NCI-H446 treated with DMSO at 0.1 percent for 48 hours (cell line): ENCODE results near the gene DOC2B.
"Not testable (repeated sequence)": the region's sequence is repeated elsewhere in the genome, so short reads cannot be mapped to it uniquely, and the experiment has no call there.

Source experiments
- DNase-seq: peaks from one replicate; lab custom pipeline; 2025; lab: John Stamatoyannopoulos, UW

The DOC2B gene

DNA sequence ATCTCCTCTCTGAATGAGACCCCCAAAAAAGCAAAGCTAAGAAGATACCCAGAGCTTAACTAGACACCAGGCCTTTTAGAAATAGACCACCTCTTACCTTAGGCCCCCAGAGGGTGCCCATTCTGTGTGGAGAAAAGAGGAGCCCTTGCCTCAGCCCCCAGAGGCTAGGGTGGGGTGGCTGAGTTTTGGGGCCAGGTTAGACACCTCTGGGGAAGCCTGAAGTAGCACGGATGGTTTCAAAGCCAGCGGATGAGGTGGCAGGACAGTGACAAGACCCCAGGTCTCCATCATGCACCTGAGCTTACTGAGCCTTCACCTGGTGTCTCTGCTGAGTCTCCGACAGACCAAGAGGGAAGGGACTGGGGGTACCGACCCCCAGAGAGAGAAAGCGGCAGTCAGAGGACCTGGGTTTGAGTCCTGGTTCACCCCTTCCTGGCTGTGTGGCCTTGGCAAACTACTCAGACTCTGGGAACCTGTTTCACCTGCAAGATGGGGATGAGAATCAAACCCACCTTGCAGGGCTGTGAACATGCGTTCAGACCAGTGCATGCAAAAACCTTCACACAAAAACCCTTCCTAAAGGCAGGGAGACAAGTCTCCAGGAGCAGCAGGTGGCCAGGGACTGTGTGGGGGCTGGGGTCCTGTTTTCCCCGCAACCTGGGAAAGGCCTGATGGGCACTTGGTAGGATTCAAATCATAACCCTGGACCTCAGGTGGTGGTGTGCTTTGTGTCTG is 36.3 kb downstream of the DOC2B start:
- no peak for DNase-seq

DNA sequence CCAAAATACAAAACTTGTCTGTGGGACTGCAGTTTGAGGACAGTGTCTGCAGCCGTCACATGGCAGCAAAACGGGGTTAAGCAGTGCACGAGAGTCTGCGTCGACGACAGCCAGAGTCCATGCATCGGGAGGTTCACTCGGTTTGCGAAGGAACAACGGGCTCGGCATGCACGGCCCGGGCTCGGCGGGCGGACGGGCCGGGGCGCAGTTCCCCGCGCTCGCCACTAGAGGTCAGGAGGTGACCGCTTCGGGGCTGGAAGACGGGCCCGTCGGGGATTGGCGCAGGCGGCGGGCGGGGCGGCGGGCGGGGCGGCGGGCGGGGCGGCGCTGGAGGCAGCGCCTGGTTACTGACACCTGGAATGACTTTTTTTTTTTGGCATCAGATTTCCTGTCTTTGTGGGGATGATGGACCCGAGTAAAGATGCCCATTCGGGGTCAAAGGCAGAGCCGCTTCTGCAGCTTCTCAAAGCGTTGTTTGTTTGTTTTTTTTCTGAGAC is 37.6 kb downstream of the DOC2B start:
- no peak for DNase-seq

DNA sequence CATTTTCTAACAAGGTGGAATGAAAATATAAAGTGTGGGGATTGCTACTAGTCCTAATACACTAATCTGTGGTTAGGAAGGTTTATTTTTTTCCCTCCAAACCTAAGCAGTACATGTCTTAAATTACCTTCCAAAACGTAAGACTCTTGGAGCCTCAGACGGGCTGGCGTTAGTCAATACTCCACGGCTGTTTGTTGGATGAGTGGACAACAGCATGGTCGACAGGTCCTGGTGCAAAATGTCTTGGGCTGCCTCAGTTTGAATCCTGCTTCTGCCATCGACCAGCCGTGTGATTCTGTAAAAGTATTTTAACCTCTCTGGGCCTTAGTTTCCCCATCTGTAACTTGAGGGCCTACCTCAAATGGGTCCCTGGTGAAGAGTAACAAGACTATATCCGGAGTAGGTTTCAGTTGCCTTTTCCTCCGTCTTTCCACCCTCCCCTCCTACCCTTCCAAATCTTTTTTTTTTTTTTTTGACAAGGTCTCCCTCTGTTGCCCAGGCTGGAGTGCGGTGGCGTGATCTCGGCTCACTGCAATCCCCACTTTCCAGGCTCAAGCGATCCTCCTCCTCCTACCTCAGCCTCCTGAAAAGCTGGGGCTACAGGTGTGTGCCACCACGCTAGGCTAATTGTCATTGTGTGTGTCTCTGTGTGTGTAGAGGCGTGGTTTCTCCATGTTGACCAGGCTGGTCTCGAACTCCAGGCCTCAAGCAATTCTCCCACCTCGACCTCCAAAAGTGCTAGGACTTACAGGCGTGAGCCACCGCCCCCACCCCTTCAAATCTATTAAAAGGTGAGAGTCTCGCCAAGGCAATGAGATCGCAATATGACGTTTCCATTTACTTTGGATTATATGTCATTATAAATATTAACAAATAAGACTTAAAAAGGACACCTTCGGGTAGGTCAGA is 38.3 kb downstream of the DOC2B start:
- no peak for DNase-seq

DNA sequence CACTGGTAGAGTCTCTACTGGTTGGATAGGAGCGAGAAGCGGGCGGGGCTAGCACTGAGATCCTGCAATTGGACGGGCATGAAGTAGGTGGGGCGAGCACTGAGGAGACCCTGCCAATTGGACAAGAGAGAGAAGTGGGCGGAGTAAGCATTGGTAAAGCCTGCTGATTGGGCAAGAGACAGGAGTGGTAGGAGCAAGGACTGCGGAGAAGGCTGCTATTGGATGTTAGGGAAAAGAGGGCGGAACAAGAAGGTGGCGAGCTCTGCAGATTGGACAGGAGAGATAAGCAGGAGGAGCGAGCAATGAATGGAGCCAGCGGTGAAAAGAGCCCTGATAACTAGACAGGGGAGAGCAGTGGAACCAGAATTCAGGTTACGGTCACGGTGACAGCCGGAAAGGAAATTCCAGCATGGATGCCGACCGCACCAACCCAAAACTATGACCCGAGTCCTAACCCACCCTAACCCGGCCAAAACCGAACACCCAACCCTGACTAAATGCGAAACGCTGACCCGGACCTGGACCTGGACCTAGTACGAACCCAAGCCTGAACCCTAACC is 39.3 kb downstream of the DOC2B start:
- no peak for DNase-seq

DNA sequence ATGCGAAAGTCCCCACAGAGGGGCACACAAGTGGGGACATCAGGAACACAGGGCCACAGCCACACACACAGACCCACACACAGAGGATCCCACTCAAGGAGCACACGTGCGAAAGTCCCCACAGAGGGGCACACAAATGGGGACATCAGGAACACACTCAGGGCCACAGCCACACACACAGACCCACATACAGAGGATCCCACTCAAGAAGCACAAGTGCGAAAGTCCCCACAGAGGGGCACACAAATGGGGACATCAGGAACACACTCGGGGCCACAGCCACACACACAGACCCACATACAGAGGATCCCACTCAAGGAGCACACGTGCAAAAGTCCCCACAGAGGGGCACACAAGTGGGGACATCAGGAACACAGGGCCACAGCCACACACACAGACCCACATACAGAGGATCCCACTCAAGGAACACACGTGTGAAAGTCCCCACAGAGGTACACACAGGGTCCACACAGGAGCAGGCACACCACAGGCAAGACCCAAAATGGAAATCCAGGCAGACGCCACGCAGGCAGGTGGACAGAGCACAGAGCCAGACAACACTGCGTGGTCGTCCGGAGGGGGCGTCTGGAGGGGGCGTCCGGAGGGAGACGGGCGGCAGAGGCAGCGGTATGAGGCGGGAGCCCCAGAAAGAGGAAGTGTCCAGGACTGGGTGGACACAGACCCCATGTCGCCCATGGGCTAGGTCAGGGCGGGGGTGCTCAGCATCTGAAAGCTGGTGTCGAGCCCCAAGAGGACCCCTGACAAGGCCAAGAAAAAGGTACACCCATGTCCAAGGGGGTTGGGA is 41.8 kb downstream of the DOC2B start:
- DNase-seq: not testable (repeated sequence)

DNA sequence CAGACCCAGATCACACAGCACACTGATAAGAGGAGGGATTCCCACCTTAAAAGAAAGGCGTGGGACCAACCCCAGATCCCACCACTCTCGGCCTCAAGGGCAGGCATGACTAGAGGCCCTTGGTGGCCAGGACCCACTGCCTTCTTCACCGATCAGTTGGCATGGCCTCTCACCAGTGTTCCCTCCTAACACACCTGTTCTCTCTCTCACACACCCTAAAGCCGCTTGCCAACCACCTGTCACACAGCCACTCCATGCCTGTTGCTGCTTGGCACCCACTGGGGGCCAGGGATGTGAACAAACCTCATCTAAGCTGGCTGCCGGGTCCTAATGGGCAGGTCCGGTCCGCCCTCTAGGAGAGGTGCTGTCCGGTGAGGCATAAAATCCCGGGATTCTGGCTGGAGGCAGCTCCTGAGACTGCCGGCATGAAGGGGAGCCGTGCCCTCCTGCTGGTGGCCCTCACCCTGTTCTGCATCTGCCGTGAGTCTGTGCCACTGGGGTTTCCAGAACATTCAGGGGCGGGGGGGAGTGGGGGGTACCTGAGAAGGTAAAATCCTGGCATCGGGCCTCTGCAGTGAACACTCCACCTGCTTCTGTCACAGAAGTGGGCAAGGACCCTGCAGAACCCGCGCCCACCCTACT is 44.2 kb downstream of the DOC2B start, which contains the start of gene SCGB1C2:
TSS of gene SCGB1C2 (plus strand) at position 404 of the 642 bp plus-strand sequence. CDS start at position 426, 22 bp downstream.
- DNase-seq: not testable (repeated sequence)

DNA sequence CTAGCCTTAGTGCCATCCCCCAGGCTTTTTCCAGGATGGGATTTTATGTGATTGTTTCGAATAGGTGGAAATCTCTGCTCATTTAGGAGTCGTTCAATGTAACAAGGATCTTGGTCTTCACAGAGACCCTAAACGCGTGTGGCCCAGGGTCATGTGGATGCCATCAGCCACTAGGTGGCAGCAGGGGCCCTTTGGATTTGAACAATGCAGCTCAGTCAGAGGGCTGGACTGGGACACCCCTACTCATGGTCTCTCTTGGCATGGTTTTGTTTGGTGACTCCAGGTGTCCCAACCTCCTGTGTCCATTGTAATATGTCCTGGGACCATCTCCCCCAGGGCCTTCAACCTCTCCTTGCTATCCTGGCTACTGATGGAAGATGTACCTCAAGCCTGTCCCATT is 44.9 kb downstream of the DOC2B start:
- DNase-seq: not testable (repeated sequence)

DNA sequence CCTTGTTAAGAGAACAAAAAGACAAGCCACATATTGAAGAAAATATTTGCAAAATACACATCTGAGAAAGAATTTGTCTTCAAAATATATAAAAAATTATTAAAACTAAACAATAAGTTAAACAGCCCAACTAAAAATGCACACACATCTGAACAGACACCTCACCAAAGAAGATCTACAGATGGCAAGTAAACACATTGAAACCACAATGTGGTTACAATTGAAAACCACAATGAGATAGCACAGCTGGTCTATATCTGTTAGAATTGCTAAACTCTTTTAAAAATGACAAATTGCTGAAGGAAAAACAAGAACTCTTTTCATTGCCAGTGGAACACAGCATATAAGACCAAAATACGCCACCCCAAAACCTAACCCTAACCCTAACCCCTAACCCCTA is 45.6 kb downstream of the DOC2B start:
- DNase-seq: not testable (repeated sequence)

DNA sequence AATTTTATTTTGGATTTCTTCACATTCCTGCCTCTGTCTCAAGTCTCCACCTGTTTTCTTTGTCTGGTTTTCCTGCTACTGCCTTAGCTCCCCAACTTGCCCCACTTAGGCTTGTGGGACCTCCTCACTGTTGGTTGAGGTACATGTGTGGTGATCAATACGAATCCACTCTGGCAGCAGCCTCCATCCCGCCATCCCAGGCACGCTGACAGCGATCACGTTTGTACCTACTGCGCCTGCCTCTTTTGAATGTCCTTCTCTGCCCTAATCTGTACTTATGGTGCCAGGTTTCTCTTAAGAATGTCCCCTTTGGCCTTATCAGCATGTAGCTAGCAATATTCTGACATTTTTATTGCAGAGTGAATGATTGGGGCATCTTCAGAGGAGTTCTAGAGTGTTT is 46.4 kb downstream of the DOC2B start:
- DNase-seq: not testable (repeated sequence)

DNA sequence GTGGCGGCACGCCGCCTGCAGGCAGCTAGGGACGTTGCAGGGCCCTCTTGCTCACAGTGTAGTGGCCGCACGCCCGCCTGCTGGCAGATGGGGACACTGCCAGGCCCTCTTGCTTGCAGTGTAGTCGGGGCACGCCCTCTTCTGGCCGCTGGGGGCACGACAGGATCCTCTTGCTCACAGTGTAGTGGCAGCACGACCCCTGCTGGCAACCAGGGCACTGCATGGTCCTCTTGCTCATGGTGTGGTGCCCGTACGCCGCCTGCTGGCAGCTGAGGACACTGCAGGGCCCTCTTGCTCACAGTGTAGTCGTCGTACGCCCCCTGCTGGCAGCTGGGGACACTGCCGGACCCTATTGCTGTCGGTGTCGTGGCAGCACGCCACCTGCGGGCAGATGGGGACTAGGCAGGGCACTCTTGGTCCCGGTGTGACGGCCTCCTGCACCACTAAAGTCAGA is 47.1 kb downstream of the DOC2B start:
- DNase-seq: not testable (repeated sequence)

DNA sequence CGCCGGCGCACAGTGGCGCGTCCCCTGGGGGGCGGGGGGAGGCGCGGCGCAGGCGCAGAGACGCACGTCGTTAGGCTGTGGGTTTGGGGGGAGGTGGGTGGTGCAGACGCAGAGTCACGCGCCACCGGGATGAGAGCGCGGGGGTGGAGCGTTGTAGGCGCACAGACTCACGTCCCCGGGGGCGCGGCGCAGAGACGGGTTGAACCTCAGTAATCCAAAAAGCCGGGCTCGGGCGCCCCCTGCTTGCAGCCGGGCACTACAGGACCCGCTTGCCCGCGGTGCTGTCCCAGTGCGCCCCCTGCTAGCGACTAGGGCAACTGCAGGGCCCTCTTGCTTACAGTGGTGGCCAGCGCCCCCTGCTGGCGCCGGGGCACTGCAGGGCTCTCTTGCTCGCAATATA is 47.5 kb downstream of the DOC2B start:
- DNase-seq: not testable (repeated sequence)

DNA sequence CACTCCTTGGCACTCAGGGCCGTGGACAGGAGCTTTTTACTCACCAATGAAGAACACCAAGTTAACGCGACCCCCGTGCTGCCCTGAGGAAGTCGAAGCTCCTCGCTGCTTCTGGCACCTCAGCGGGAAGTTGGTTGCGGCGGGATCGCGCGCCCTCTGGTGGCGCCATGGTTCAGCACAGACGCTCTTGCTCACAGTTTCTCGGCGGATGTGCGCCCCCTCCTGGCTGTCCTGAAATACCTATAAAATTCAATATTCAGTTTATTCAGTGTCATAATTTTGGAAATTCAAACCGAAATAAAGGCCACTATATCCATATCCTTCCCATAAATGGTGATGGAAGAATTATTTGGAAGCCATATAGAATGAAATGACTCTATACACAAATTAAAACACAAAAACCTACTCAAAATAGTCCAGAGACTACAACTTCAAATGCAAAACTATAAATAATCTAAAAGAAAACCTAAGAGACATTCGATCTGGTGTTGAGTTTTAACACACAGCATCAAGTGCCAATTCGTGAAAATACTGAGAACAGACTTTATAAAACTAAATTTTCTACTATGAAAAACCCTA is 63.0 kb downstream of the DOC2B start:
- not testable (repeated sequence) for DNase-seq

DNA sequence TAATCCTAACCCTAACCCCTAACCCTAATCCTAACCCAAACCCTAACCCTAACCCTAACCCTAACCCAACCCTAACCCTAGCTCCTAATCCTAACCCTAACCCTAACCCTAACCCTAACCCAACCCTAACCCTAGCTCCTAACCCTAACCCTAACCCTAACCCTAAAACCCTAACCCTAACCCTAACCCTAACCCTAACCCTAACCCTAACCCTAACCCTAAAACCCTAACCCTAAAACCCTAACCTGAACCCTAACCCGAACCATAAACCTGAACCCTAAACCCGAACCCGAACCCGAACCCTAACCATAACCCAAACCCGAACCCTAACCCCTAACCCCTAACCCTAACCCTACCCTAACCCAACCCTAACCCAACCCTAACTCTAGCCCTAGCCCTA is 68.3 kb downstream of the DOC2B start:
- not testable (repeated sequence) for DNase-seq
